Fibroblast of lung (primary cell): ENCODE results near the gene SRPK2. TPM values are rescaled to one million over a fixed set of nuclear protein-coding genes. Genes with fewer than 3 reads are reported as not detected.

Experiments
- DNase-seq, 2 donors: peaks; one replicate each; pipeline versions ENCODE4 v3.0.0 to v3.0.0-alpha.2; 2010; ENCODE audit warnings: low read depth in 2 of 2
- H2AFZ ChIP-seq: 2 replicates; pipeline ENCODE4 v1.5.1; 2012; ENCODE audit warnings: low read length, control low read depth, inconsistent platforms
- H3K27ac ChIP-seq: 2 replicates; pipeline ENCODE4 v1.5.1; 2011; ENCODE audit warnings: low read length, control low read depth; ENCODE audit not compliant: insufficient read depth
- H3K27me3 ChIP-seq: 2 replicates; pipeline ENCODE4 v1.5.1; 2011; ENCODE audit warnings: mild to moderate bottlenecking, low read length; ENCODE audit not compliant: control insufficient read depth, insufficient read depth
- H3K36me3 ChIP-seq: 2 replicates; pipeline ENCODE4 v1.5.1; 2011; ENCODE audit warnings: low read length; ENCODE audit not compliant: control insufficient read depth, insufficient read depth
- H3K4me1 ChIP-seq: 2 replicates; pipeline ENCODE4 v1.5.1; 2011; ENCODE audit warnings: low read length; ENCODE audit not compliant: control insufficient read depth, insufficient read depth; ENCODE audit errors: extremely low read depth
- H3K4me2 ChIP-seq: 2 replicates; pipeline ENCODE4 v1.5.1; 2011; ENCODE audit warnings: low read length, control low read depth; ENCODE audit not compliant: insufficient read depth; ENCODE audit errors: extremely low read depth
- H3K4me3 ChIP-seq, 4 experiments: fragments of 200-600 bp in 1 of 4; sonication (generic) in 1 of 4; replicated peaks in 1 of 4; 2 replicates each; pipeline ENCODE4 v1.5.1; 2011 to 2016; ENCODE audit warnings: low read length in 4 of 4, low read depth in 3 of 4, mild to moderate bottlenecking in 3 of 4, control low read depth in 2 of 4, inconsistent platforms in 1 of 4, mixed read lengths in 1 of 4; ENCODE audit not compliant: insufficient read depth in 1 of 4; ENCODE audit errors: control extremely low read depth in 1 of 4
- H3K79me2 ChIP-seq: 2 replicates; pipeline ENCODE4 v1.5.1; 2012; ENCODE audit warnings: mild to moderate bottlenecking, low read length, inconsistent platforms; ENCODE audit not compliant: control insufficient read depth, insufficient read depth
- H3K9ac ChIP-seq: 2 replicates; pipeline ENCODE4 v1.5.1; 2011; ENCODE audit warnings: mild to moderate bottlenecking, low read length, control low read depth; ENCODE audit not compliant: insufficient read depth
- H3K9me3 ChIP-seq: 2 replicates; pipeline ENCODE4 v1.5.1; 2012; ENCODE audit warnings: low read depth, low read length; ENCODE audit not compliant: control insufficient read depth, insufficient read depth
- H4K20me1 ChIP-seq: 2 replicates; pipeline ENCODE4 v1.5.1; 2011; ENCODE audit warnings: low read length; ENCODE audit not compliant: control insufficient read depth, insufficient read depth; ENCODE audit errors: extremely low read depth
- CTCF ChIP-seq, 2 donors: IDR thresholded peaks in 1 of 2; conservative IDR thresholded peaks in 1 of 2; 1 replicate in 1 of 2; 2 replicates in 1 of 2; pipeline ENCODE4 v1.5.1; 2011 to 2012; ENCODE audit warnings: low read length in 2 of 2, control low read depth in 1 of 2, inconsistent platforms in 1 of 2, low read depth in 1 of 2, mild to moderate bottlenecking in 1 of 2
- EZH2 ChIP-seq: IDR thresholded peaks from 2 replicates; pipeline ENCODE4 v1.5.1; 2012; ENCODE audit warnings: low read length, control low read depth, mild to moderate bottlenecking; ENCODE audit errors: missing control alignments
- polyA plus RNA-seq, 2 donors: library from polyadenylated mRNA; depleted of rRNA in 1 of 2; stranded (reverse) in 1 of 2; unstranded in 1 of 2; fragments of >200 nt; gene quantifications; 2 replicates each; pipeline ENCODE4 v1.2.1, GENCODE V29; 2011 to 2012; ENCODE audit warnings: missing spikeins in 1 of 2
- total RNA-seq: library from RNA; depleted of rRNA; stranded (reverse); fragments of >200 nt; gene quantifications from 2 replicates; pipeline ENCODE4 v1.2.1, GENCODE V29; 2014

Gene SRPK2
- total and polyA plus RNA-seq, 2 donors (not counting 1 experiment from before 2014, with no cell fraction given) = 27.8 to 61.8 TPM

- no peaks in the 10 kb centered on the region for H4K20me1 ChIP-seq
- no peaks in the 10 kb centered on the region for H3K4me1 ChIP-seq
- peak; percentile 54 to 56 for DNase-seq
- H3K27ac ChIP-seq = no peak overlapping the region
- H3K9me3 ChIP-seq = no peaks in the 10 kb centered on the region
- no peaks in the 10 kb centered on the region for H3K27me3 ChIP-seq
- peak overlapping the region; percentile 42 for H3K9ac ChIP-seq
- peaks cover 26% of the 10 kb centered on the region for H3K79me2 ChIP-seq
- no peaks in the 10 kb centered on the region for H3K36me3 ChIP-seq
- H2AFZ ChIP-seq = peak overlapping the region; percentile 7
- peak overlapping the region; percentile 34 for H3K4me2 ChIP-seq
- TF ChIP-seq EZH2 = no peak
- TF ChIP-seq CTCF (conservative IDR thresholded peaks at IDR 0.05 in 1 of 2, IDR thresholded peaks at IDR 0.05 in 1 of 2; ENCODE audit: low read depth in 1 of 2, low read length in 2 of 2) = peak in 1 of 2 donors; percentile 7
- H3K4me3 ChIP-seq = peak overlapping the region in 3 of 4 experiments; percentile 29 to 61 (median 56)
Observed at GRCh38 chr7:105389088-105389650, 448 bp upstream of the SRPK2 start.

GRCh38 chr7:105387508-105388355 lies 989 bp downstream of the SRPK2 start:
- H4K20me1 ChIP-seq = no peaks in the 10 kb centered on the region
- TF ChIP-seq CTCF (conservative IDR thresholded peaks at IDR 0.05 in 1 of 2, IDR thresholded peaks at IDR 0.05 in 1 of 2; ENCODE audit: low read depth in 1 of 2, low read length in 2 of 2) (no peak), EZH2 (no peak)
- peak overlapping the region; percentile 56 for H3K27ac ChIP-seq
- no peaks in the 10 kb centered on the region for H3K9me3 ChIP-seq
- peak overlapping the region; percentile 64 for H3K4me2 ChIP-seq
- H3K9ac ChIP-seq = peak overlapping the region; percentile 72
- H3K4me1 ChIP-seq = no peaks in the 10 kb centered on the region
- peaks cover 34% of the 10 kb centered on the region for H3K79me2 ChIP-seq
- H3K27me3 ChIP-seq = no peaks in the 10 kb centered on the region
- peak overlapping the region; percentile 75 to 86 (median 84) for H3K4me3 ChIP-seq
- H2AFZ ChIP-seq = peak overlapping the region; percentile 60
- no peaks in the 10 kb centered on the region for H3K36me3 ChIP-seq
- DNase-seq = peak; percentile 34 to 54

- Histone ChIP-seq H3K9ac (no peak overlapping the region), H2AFZ (no peak overlapping the region), H3K27me3 (no peaks in the 10 kb centered on the region), H3K9me3 (no peaks in the 10 kb centered on the region), H3K4me2 (no peak overlapping the region), H3K27ac (no peak overlapping the region), H3K4me3 (no peak overlapping the region), H3K4me1 (no peaks in the 10 kb centered on the region), H3K36me3 (no peaks in the 10 kb centered on the region), H3K79me2 (peaks cover 44% of the 10 kb centered on the region), H4K20me1 (no peaks in the 10 kb centered on the region)
- TF ChIP-seq CTCF (conservative IDR thresholded peaks at IDR 0.05 in 1 of 2, IDR thresholded peaks at IDR 0.05 in 1 of 2; ENCODE audit: low read depth in 1 of 2, low read length in 2 of 2) (no peak), EZH2 (no peak)
- no peak for DNase-seq
Observed at GRCh38 chr7:105377903-105378302, 10.8 kb downstream of the SRPK2 start.
